ENCODE data around the gene MTG2. TPM values are rescaled to one million over a fixed set of nuclear protein-coding genes. Genes with fewer than 3 reads are reported as not detected.

MTG2 gene
- total and polyA plus RNA-seq, 10 of the 15 experiments (the other 5 are each of a cell fraction or from before 2014, with no cell fraction given) = 6.2 to 52.4 (median 34.3) TPM

DNA sequence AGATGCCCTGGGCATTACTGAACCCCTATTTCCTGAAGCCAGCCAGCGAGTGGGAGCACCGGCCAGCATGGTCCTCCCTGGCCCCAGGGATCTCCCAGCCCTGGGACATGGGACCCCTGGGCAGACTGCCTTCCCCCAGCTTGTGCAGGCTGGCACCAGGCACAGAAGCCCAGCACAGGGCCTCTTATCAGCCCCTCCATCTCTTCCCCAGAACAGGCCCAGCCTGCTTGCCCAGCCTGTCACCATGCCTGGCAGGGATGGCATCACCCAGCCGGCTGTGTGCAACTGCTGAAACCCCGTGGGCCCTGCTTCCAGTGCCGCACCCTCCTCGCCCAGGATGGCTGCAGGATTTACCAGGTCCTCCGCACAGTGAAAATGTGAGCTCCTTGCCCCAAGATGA lies 49.4 kb downstream of the MTG2 start:
- H3K9ac ChIP-seq (ENCODE audit: control insufficient read depth, insufficient read depth, low read length) = no peak overlapping the region
- WGBS (ENCODE audit: insufficient coverage, insufficient replicate concordance, low lambda C conversion rate, missing lambda C conversion rate) = 46% methylated on average over 7 of the region's 7 CpGs
- H3K4me1 ChIP-seq (ENCODE audit: control insufficient read depth, insufficient read depth, low read length) = no peaks in the 10 kb centered on the region
- intact Hi-C loops (cut with micrococcal nuclease; ENCODE audit: unreplicated experiment) (no loop called here), in situ Hi-C loops (cut with MboI) (no loop called here)
- H3K27ac ChIP-seq (ENCODE audit: control insufficient read depth, insufficient read depth) = no peak overlapping the region
- ChIA-PET POLR2A (no interaction called here), SMC1A (ENCODE audit: uncharacterized antibody, unreplicated experiment) (no interaction called here), RAD21 (ENCODE audit: unreplicated experiment) (no interaction called here), CTCF (no interaction called here)
- H3K4me2 ChIP-seq (ENCODE audit: control insufficient read depth, insufficient read depth) = no peak overlapping the region
- H2AFZ ChIP-seq (ENCODE audit: control insufficient read depth, low read depth, low read length) = no peak overlapping the region
- no peak for ATAC-seq
- DNase-seq (ENCODE audit: low read depth, low spot score) = no peak
- no peaks in the 10 kb centered on the region for H3K36me3 ChIP-seq (ENCODE audit: control insufficient read depth in 2 of 2, insufficient read depth in 2 of 2, low read length in 1 of 2)
- no TSS peak for BruUV-seq (replicated peaks)
- no peak for FAIRE-seq
- no peaks in the 10 kb centered on the region; the same call in 2 of the 3 replicates for H3K9me3 ChIP-seq (replicated peaks; ENCODE audit: control insufficient read depth, insufficient read depth, low read length)
- H3K27me3 ChIP-seq (replicated peaks in 1 of 2; ENCODE audit: control insufficient read depth in 2 of 2, insufficient read depth in 2 of 2, low read length in 1 of 2) = no peaks in the 10 kb centered on the region
- H3K4me3 ChIP-seq = no peak overlapping the region
- no peaks in the 10 kb centered on the region for H4K20me1 ChIP-seq (ENCODE audit: control insufficient read depth, insufficient read depth)
- H3K79me2 ChIP-seq (ENCODE audit: control insufficient read depth, insufficient read depth, low read length) = no peaks in the 10 kb centered on the region
- TF ChIP-seq, protein P1, sequence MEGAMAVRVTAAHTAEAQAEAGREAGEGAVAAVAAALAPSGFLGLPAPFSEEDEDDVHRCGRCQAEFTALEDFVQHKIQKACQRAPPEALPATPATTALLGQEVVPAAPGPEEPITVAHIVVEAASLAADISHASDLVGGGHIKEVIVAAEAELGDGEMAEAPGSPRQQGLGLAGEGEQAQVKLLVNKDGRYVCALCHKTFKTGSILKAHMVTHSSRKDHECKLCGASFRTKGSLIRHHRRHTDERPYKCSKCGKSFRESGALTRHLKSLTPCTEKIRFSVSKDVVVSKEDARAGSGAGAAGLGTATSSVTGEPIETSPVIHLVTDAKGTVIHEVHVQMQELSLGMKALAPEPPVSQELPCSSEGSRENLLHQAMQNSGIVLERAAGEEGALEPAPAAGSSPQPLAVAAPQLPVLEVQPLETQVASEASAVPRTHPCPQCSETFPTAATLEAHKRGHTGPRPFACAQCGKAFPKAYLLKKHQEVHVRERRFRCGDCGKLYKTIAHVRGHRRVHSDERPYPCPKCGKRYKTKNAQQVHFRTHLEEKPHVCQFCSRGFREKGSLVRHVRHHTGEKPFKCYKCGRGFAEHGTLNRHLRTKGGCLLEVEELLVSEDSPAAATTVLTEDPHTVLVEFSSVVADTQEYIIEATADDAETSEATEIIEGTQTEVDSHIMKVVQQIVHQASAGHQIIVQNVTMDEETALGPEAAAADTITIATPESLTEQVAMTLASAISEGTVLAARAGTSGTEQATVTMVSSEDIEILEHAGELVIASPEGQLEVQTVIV (IDR thresholded peaks at IDR 0.05; ENCODE audit: borderline replicate concordance, partially characterized antibody) = no peak
- TF ChIP-seq SP1 (IDR thresholded peaks at IDR 0.05; ENCODE audit: low read depth, low read length) (no peak), MEF2B (IDR thresholded peaks at IDR 0.05; ENCODE audit: partially characterized antibody, poor library complexity, severe bottlenecking) (no peak), ZNF384 (IDR thresholded peaks at IDR 0.05; ENCODE audit: borderline replicate concordance, low read depth, low read length) (no peak), RAD21 (IDR thresholded peaks at IDR 0.05; ENCODE audit: insufficient read depth, low read depth, low read length) (no peak), POLR2A (IDR thresholded peaks at IDR 0.05; ENCODE audit: low read depth, low read length) (no peak), MEF2A (IDR thresholded peaks at IDR 0.05; ENCODE audit: insufficient read depth, low read depth, low read length) (no peak), CHD2 (IDR thresholded peaks at IDR 0.05; ENCODE audit: borderline replicate concordance, low read depth, low read length) (no peak), CEBPB (IDR thresholded peaks at IDR 0.05; ENCODE audit: borderline replicate concordance in 1 of 2, low read depth in 2 of 2, low read length in 2 of 2) (no peak), POLR2AphosphoS2 (IDR thresholded peaks at IDR 0.05; ENCODE audit: low read depth, low read length) (no peak)
- TF ChIP-seq, protein P2, sequence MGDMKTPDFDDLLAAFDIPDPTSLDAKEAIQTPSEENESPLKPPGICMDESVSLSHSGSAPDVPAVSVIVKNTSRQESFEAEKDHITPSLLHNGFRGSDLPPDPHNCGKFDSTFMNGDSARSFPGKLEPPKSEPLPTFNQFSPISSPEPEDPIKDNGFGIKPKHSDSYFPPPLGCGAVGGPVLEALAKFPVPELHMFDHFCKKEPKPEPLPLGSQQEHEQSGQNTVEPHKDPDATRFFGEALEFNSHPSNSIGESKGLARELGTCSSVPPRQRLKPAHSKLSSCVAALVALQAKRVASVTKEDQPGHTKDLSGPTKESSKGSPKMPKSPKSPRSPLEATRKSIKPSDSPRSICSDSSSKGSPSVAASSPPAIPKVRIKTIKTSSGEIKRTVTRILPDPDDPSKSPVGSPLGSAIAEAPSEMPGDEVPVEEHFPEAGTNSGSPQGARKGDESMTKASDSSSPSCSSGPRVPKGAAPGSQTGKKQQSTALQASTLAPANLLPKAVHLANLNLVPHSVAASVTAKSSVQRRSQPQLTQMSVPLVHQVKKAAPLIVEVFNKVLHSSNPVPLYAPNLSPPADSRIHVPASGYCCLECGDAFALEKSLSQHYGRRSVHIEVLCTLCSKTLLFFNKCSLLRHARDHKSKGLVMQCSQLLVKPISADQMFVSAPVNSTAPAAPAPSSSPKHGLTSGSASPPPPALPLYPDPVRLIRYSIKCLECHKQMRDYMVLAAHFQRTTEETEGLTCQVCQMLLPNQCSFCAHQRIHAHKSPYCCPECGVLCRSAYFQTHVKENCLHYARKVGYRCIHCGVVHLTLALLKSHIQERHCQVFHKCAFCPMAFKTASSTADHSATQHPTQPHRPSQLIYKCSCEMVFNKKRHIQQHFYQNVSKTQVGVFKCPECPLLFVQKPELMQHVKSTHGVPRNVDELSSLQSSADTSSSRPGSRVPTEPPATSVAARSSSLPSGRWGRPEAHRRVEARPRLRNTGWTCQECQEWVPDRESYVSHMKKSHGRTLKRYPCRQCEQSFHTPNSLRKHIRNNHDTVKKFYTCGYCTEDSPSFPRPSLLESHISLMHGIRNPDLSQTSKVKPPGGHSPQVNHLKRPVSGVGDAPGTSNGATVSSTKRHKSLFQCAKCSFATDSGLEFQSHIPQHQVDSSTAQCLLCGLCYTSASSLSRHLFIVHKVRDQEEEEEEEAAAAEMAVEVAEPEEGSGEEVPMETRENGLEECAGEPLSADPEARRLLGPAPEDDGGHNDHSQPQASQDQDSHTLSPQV (IDR thresholded peaks at IDR 0.05) = no peak
- TF ChIP-seq, protein P3, sequence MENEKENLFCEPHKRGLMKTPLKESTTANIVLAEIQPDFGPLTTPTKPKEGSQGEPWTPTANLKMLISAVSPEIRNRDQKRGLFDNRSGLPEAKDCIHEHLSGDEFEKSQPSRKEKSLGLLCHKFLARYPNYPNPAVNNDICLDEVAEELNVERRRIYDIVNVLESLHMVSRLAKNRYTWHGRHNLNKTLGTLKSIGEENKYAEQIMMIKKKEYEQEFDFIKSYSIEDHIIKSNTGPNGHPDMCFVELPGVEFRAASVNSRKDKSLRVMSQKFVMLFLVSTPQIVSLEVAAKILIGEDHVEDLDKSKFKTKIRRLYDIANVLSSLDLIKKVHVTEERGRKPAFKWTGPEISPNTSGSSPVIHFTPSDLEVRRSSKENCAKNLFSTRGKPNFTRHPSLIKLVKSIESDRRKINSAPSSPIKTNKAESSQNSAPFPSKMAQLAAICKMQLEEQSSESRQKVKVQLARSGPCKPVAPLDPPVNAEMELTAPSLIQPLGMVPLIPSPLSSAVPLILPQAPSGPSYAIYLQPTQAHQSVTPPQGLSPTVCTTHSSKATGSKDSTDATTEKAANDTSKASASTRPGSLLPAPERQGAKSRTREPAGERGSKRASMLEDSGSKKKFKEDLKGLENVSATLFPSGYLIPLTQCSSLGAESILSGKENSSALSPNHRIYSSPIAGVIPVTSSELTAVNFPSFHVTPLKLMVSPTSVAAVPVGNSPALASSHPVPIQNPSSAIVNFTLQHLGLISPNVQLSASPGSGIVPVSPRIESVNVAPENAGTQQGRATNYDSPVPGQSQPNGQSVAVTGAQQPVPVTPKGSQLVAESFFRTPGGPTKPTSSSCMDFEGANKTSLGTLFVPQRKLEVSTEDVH (IDR thresholded peaks at IDR 0.05; ENCODE audit: low read depth, partially characterized antibody) = no peak

Data from GM12878 (cell line).